ENCODE data around the gene CCDC116.
"Not testable (repeated sequence)": the region's sequence is repeated elsewhere in the genome, so short reads cannot be mapped to it uniquely, and the experiment has no call there.

GRCh38 chr22:21617337-21617736 is 15.2 kb upstream of the CCDC116 start:
- TF ChIP-seq CTCF, POLR2A, EP300 (IDR thresholded peaks at IDR 0.05): not testable (repeated sequence)

All from tibial nerve (tissue), 4 donors.